HepG2 (cell line): Measurements from ENCODE around the gene STARD10.

Source experiments
- ARNT ChIP-seq: fragments of 450-650 bp; IDR thresholded peaks from 2 replicates; pipeline ENCODE4 v1.6.1; 2017
- EP300 ChIP-seq, 3 experiments: sonication (generic) in 1 of 3; formaldehyde crosslinking in 1 of 3; IDR thresholded peaks; 2 replicates each; pipeline versions ENCODE4 v1.5.1 to v1.6.1; 2011 to 2020; ENCODE audit warnings: low read depth in 2 of 3, low read length in 2 of 3, borderline replicate concordance in 1 of 3, improper control_type of control experiment in 1 of 3, mild to moderate bottlenecking in 1 of 3, missing genetic modification reagents in 1 of 3, moderate library complexity in 1 of 3
- FOXM1 ChIP-seq: sonication (generic); formaldehyde crosslinking; IDR thresholded peaks from 2 replicates; pipeline ENCODE4 v1.5.0; 2020; ENCODE audit warnings: missing genetic modification reagents
- HOXA7 ChIP-seq: sonication (generic); formaldehyde crosslinking; IDR thresholded peaks from 2 replicates; pipeline ENCODE4 v1.8.1; 2022; ENCODE audit warnings: mild to moderate bottlenecking, missing genetic modification reagents, moderate library complexity
- MAZ ChIP-seq, 2 experiments: sonication (generic) in 1 of 2; formaldehyde crosslinking in 1 of 2; IDR thresholded peaks; 2 replicates each; pipeline versions ENCODE4 v1.5.0 to v1.6.1; 2012 to 2020; ENCODE audit warnings: low read depth in 2 of 2, mild to moderate bottlenecking in 2 of 2, borderline replicate concordance in 1 of 2, improper control_type of control experiment in 1 of 2, low read length in 1 of 2, missing genetic modification reagents in 1 of 2, moderate library complexity in 1 of 2
- RELA ChIP-seq: sonication (generic); formaldehyde crosslinking; IDR thresholded peaks from 2 replicates; pipeline ENCODE4 v1.4.0; 2020; ENCODE audit warnings: missing genetic modification reagents
- SP1 ChIP-seq, 2 experiments: fragments of 450-650 bp in 1 of 2; sonication (generic) in 1 of 2; formaldehyde crosslinking in 1 of 2; IDR thresholded peaks; 2 replicates each; pipeline versions ENCODE4 v1.4.0 to v1.6.1; 2016 to 2020; ENCODE audit warnings: missing genetic modification reagents in 1 of 2
- TAF1 ChIP-seq: sonication (generic); formaldehyde crosslinking; IDR thresholded peaks from 2 replicates; pipeline ENCODE4 v1.4.0; 2020; ENCODE audit warnings: missing genetic modification reagents
- TCF12 ChIP-seq, 2 experiments: fragments of 450-650 bp in 1 of 2; sonication (generic) in 1 of 2; formaldehyde crosslinking in 1 of 2; IDR thresholded peaks; 2 replicates each; pipeline versions ENCODE4 v1.6.1 to v1.8.0; 2017 to 2022; ENCODE audit warnings: antibody characterized with exemption in 1 of 2, mild to moderate bottlenecking in 1 of 2, missing genetic modification reagents in 1 of 2, moderate library complexity in 1 of 2
- ZNF10 ChIP-seq: sonication (generic); formaldehyde crosslinking; IDR thresholded peaks from 2 replicates; pipeline ENCODE4 v1.4.0; 2020; ENCODE audit warnings: mild to moderate bottlenecking, low read depth, missing genetic modification reagents, borderline replicate concordance
- ZNF569 ChIP-seq: sonication (generic); formaldehyde crosslinking; IDR thresholded peaks from 2 replicates; pipeline ENCODE4 v1.5.0; 2020; ENCODE audit warnings: mild to moderate bottlenecking, missing genetic modification reagents, moderate library complexity, borderline replicate concordance
- ZNF850 ChIP-seq: sonication (generic); formaldehyde crosslinking; conservative IDR thresholded peaks from 2 replicates; pipeline ENCODE4 v1.9.0; 2021; ENCODE audit warnings: mild to moderate bottlenecking, missing genetic modification reagents
- TF ChIP-seq, protein P1 (sequence below): sonication (generic); formaldehyde crosslinking; IDR thresholded peaks from 2 replicates; pipeline ENCODE4 v1.4.0; 2020; ENCODE audit warnings: missing genetic modification reagents
- TF ChIP-seq, protein P2 (sequence below): sonication (generic); formaldehyde crosslinking; IDR thresholded peaks from 2 replicates; pipeline ENCODE4 v1.5.0; 2020; ENCODE audit warnings: mild to moderate bottlenecking, missing genetic modification reagents, moderate library complexity

DNA sequence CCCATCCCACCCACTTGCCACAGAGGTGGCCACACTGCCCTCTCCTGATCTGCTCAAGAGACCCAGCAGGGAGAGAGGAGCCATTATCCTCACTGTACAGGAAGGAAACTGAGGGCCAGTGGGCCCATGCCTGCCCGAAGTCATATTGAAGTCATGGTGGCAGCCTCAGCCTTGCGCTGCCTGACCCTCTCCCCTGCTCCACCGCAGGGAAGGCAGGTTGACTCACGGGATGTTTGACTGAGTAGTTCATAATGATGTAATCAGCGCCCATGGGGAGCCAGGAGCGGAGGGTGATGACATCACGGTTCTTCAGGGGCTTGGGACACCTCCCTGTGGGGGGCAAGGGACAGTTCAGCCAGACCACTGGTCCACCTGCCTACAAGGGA is 35.5 kb downstream of the STARD10 start:
- TF ChIP-seq ARNT (no peak), MAZ (IDR thresholded peaks at IDR 0.05; ENCODE audit: borderline replicate concordance, low read depth, low read length) (no peak), MAZ (CRISPR knock-in tag; IDR thresholded peaks at IDR 0.05; ENCODE audit: low read depth) (no peak), TCF12 (IDR thresholded peaks at IDR 0.05) (no peak), TCF12 (CRISPR knock-in tag; IDR thresholded peaks at IDR 0.05) (no peak), ZNF850 (CRISPR knock-in tag) (no peak), SP1 (IDR thresholded peaks at IDR 0.05) (no peak), SP1 (CRISPR knock-in tag; IDR thresholded peaks at IDR 0.05) (no peak), EP300 (IDR thresholded peaks at IDR 0.05; ENCODE audit: low read depth in 2 of 2, low read length in 2 of 2) (no peak), EP300 (CRISPR knock-in tag; IDR thresholded peaks at IDR 0.05; ENCODE audit: borderline replicate concordance) (no peak), FOXM1 (no peak), HOXA7 (CRISPR knock-in tag) (no peak), ZNF10 (no peak), TAF1 (CRISPR knock-in tag) (no peak), ZNF569 (CRISPR knock-in tag) (no peak), RELA (CRISPR knock-in tag) (no peak)
- TF ChIP-seq, protein P1, sequence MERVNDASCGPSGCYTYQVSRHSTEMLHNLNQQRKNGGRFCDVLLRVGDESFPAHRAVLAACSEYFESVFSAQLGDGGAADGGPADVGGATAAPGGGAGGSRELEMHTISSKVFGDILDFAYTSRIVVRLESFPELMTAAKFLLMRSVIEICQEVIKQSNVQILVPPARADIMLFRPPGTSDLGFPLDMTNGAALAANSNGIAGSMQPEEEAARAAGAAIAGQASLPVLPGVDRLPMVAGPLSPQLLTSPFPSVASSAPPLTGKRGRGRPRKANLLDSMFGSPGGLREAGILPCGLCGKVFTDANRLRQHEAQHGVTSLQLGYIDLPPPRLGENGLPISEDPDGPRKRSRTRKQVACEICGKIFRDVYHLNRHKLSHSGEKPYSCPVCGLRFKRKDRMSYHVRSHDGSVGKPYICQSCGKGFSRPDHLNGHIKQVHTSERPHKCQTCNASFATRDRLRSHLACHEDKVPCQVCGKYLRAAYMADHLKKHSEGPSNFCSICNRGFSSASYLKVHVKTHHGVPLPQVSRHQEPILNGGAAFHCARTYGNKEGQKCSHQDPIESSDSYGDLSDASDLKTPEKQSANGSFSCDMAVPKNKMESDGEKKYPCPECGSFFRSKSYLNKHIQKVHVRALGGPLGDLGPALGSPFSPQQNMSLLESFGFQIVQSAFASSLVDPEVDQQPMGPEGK (CRISPR knock-in tag) = no peak
- TF ChIP-seq, protein P2, sequence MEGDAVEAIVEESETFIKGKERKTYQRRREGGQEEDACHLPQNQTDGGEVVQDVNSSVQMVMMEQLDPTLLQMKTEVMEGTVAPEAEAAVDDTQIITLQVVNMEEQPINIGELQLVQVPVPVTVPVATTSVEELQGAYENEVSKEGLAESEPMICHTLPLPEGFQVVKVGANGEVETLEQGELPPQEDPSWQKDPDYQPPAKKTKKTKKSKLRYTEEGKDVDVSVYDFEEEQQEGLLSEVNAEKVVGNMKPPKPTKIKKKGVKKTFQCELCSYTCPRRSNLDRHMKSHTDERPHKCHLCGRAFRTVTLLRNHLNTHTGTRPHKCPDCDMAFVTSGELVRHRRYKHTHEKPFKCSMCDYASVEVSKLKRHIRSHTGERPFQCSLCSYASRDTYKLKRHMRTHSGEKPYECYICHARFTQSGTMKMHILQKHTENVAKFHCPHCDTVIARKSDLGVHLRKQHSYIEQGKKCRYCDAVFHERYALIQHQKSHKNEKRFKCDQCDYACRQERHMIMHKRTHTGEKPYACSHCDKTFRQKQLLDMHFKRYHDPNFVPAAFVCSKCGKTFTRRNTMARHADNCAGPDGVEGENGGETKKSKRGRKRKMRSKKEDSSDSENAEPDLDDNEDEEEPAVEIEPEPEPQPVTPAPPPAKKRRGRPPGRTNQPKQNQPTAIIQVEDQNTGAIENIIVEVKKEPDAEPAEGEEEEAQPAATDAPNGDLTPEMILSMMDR (CRISPR knock-in tag) = no peak
